ENCODE data around the gene BABAM2. TPM values are rescaled to one million over a fixed set of nuclear protein-coding genes. Genes with fewer than 3 reads are reported as not detected.
"Not testable (repeated sequence)": the region's sequence is repeated elsewhere in the genome, so short reads cannot be mapped to it uniquely, and the experiment has no call there.

BABAM2 gene
- total RNA-seq, 4 donors from 2014 or later: 35.5 to 44.9 (median 39.9) TPM

DNA sequence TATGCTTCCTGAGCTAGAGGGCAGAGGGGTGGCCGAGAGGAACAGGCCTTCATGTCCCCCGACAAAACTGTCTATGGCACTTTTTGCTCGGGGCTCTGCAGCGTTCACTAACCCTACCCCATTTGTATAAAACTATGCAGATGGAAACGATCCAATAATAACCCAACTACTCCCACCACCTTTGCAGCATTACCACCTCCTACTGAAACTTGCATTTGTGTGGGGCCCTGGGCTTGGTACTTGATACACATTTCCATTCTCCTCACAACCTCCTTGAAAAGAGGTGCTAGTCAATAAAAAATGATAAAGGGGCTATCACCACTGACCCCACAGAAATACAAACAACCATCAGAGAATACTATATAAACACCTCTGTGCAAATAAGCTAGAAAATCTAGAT lies 438.7 kb downstream of the BABAM2 start:
- 93% methylated on average over 5 of the region's 5 CpGs for WGBS
- no peak for DNase-seq (ENCODE audit: extremely low spot score)
- Histone ChIP-seq H3K36me3 (peaks cover 0 to 3% (median 0%) of the 10 kb centered on the region in 4 donors), H3K27me3 (no peaks in the 10 kb centered on the region), H3K4me1 (peaks cover 21 to 45% (median 30%) of the 10 kb centered on the region in 4 donors), H3K9me3 (no peaks in the 10 kb centered on the region), H3K4me3 (no peak overlapping the region), H3K27ac (replicated peaks in 1 of 4) (peak overlapping the region in 1 of 4 donors; percentile 57)
- intact Hi-C loops (cut with DNase I): no loop called here
- TF ChIP-seq POLR2A (IDR thresholded peaks at IDR 0.05; ENCODE audit: low read depth) (no peak), EP300 (IDR thresholded peaks at IDR 0.05) (no peak), CTCF (IDR thresholded peaks at IDR 0.05) (no peak), POLR2AphosphoS5 (IDR thresholded peaks at IDR 0.05) (no peak)

- H3K27ac ChIP-seq (replicated peaks in 1 of 4); H3K36me3 ChIP-seq; DNase-seq (ENCODE audit: extremely low spot score); H3K9me3 ChIP-seq; intact Hi-C loops (cut with DNase I); H3K4me3 ChIP-seq; H3K27me3 ChIP-seq: not testable (repeated sequence)
- WGBS: 78% methylated on average over 5 of the region's 5 CpGs
- peaks cover 29 to 39% (median 32%) of the 10 kb centered on the region in 4 donors for H3K4me1 ChIP-seq
These were observed 440.2 kb downstream of the BABAM2 start for GRCh38 chr2:28330722-28331121.

- peaks cover 20 to 29% (median 27%) of the 10 kb centered on the region in 4 donors for H3K4me1 ChIP-seq
- DNase-seq (ENCODE audit: extremely low spot score): not testable (repeated sequence)
These were observed 441.3 kb downstream of the BABAM2 start for GRCh38 chr2:28331797-28332196.

GRCh38 chr2:28332696-28333095 lies 442.2 kb downstream of the BABAM2 start:
- Histone ChIP-seq H3K27me3 (no peaks in the 10 kb centered on the region), H3K9me3 (no peaks in the 10 kb centered on the region), H3K4me3 (no peak overlapping the region), H3K36me3 (no peaks in the 10 kb centered on the region), H3K27ac (replicated peaks in 1 of 4) (no peak overlapping the region), H3K4me1 (peaks cover 17 to 25% (median 23%) of the 10 kb centered on the region in 4 donors)
- TF ChIP-seq EP300 (IDR thresholded peaks at IDR 0.05): no peak
- TF ChIP-seq POLR2A (IDR thresholded peaks at IDR 0.05; ENCODE audit: low read depth): no peak
- no peak for TF ChIP-seq POLR2AphosphoS5 (IDR thresholded peaks at IDR 0.05)
- no peak for TF ChIP-seq CTCF (IDR thresholded peaks at IDR 0.05)
- intact Hi-C loops (cut with DNase I): no loop called here
- 100% methylated on average over 5 of the region's 8 CpGs for WGBS
- no peak for DNase-seq (ENCODE audit: extremely low spot score)

More at GRCh38 chr2:28331797-28332196, 441.3 kb downstream of the BABAM2 start:
- H3K27ac ChIP-seq (replicated peaks in 1 of 4); H3K4me3 ChIP-seq; H3K27me3 ChIP-seq; intact Hi-C loops (cut with DNase I); H3K36me3 ChIP-seq; H3K9me3 ChIP-seq: not testable (repeated sequence)
- WGBS: 92% methylated on average over 3 of the region's 3 CpGs

DNA sequence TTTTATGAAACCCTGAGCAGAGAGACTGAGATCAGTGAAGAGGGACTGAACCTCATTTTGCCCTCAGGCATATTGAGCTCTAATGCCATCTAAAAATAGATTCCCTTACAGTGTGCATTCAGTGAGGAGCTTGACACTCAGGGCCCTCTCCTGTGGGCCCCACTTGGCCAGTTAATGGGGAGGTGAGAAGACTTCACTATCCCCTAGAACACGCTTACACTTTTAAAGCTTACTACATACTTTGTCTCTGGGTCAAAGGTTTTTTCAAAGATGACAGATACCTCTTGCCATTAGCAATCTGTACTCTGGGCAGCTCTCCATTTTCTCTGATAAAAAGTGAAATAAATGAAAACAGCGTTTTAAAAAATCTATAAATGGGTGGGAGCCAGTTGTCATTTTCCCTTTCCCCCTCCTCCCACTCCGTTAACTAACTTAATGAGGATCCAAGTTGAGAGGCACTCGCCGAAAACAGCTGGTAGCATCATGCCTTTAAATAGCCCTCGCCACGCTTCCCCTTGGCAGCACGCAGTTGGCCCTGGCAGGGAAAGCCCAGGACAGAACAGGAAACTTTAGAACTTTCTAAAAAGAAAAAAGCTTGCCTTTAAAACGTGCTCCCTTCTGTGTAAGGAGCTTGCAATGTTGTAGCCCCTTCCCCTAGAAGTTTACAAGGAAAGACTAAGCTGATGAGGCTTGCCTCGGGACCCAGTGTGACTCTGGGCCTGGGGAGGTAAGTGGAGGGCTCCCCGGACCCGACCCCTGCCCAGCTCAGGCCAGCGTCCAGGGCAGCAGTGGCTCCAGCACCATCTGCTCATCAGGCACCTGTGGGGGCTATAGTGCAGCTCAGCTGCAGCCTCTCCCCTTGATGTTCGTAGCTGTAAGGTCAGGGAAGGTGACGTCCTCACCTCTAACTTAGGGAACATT lies 443.3 kb downstream of the BABAM2 start:
- H3K27ac ChIP-seq (replicated peaks in 1 of 4): peak overlapping the region in 3 of 4 donors; percentile 15 to 38 (median 28)
- peaks cover 0 to 5% (median 0%) of the 10 kb centered on the region in 4 donors for H3K36me3 ChIP-seq
- no peak for DNase-seq (ENCODE audit: extremely low spot score)
- 65% methylated on average over 14 of the region's 15 CpGs for WGBS
- intact Hi-C loops (cut with DNase I): no loop called here
- peaks cover 18 to 32% (median 28%) of the 10 kb centered on the region in 4 donors for H3K4me1 ChIP-seq
- TF ChIP-seq CTCF (IDR thresholded peaks at IDR 0.05) (no peak), POLR2A (IDR thresholded peaks at IDR 0.05; ENCODE audit: low read depth) (no peak), POLR2AphosphoS5 (IDR thresholded peaks at IDR 0.05) (no peak), EP300 (IDR thresholded peaks at IDR 0.05) (no peak)
- H3K27me3 ChIP-seq: no peaks in the 10 kb centered on the region
- H3K9me3 ChIP-seq: no peaks in the 10 kb centered on the region
- H3K4me3 ChIP-seq: no peak overlapping the region

All from esophagus muscularis mucosa (tissue), 4 donors.